ENCODE results near the gene ALAS1. TPM values are rescaled to one million over a fixed set of nuclear protein-coding genes. Genes with fewer than 3 reads are reported as not detected.

The ALAS1 gene
- total RNA-seq, 6 donors from 2014 or later = 53.2 to 97.3 (median 74.0) TPM

DNA sequence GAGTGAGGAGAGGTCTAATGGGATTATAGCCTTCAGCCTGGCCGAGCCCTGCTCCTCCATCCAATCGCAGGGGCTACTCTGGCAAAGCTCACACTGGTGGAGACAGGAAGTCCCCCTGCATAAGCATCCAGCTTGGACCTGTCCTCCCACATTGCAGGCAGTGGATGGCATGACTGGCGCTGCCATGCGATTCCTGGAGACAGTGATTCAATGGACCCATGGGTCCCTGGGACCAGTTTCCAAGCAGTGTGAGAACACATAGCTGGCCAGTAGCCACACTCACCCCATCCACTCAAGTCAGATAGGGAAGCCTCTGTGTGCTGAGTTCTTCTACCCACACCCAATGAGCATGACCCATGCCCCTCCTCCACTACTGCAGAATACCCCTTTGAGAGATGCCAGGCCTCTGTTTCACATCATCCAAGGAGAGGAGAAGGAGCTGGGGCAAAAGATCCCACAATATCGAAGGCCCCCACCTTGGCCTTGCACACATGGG, 25.6 kb upstream of the ALAS1 start:
- H3K27me3 ChIP-seq = no peaks in the 10 kb centered on the region
- H3K27ac ChIP-seq = no peak overlapping the region
- DNase-seq (no peak), ATAC-seq (ENCODE audit: low FRiP score in 2 of 2) (no peak)
- no peaks in the 10 kb centered on the region for H3K9me3 ChIP-seq
- 96 to 100% methylated on average over 1 to 5 of the region's 5 CpGs for WGBS, 2 donors
- TF ChIP-seq, protein P1, sequence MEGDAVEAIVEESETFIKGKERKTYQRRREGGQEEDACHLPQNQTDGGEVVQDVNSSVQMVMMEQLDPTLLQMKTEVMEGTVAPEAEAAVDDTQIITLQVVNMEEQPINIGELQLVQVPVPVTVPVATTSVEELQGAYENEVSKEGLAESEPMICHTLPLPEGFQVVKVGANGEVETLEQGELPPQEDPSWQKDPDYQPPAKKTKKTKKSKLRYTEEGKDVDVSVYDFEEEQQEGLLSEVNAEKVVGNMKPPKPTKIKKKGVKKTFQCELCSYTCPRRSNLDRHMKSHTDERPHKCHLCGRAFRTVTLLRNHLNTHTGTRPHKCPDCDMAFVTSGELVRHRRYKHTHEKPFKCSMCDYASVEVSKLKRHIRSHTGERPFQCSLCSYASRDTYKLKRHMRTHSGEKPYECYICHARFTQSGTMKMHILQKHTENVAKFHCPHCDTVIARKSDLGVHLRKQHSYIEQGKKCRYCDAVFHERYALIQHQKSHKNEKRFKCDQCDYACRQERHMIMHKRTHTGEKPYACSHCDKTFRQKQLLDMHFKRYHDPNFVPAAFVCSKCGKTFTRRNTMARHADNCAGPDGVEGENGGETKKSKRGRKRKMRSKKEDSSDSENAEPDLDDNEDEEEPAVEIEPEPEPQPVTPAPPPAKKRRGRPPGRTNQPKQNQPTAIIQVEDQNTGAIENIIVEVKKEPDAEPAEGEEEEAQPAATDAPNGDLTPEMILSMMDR (IDR thresholded peaks at IDR 0.05) = no peak
- TF ChIP-seq POLR2AphosphoS5 (IDR thresholded peaks at IDR 0.05) = no peak
- no peaks in the 10 kb centered on the region for H3K36me3 ChIP-seq
- H3K4me3 ChIP-seq = no peak overlapping the region
- peaks cover 1 to 8% (median 6%) of the 10 kb centered on the region in 4 donors for H3K4me1 ChIP-seq

DNA sequence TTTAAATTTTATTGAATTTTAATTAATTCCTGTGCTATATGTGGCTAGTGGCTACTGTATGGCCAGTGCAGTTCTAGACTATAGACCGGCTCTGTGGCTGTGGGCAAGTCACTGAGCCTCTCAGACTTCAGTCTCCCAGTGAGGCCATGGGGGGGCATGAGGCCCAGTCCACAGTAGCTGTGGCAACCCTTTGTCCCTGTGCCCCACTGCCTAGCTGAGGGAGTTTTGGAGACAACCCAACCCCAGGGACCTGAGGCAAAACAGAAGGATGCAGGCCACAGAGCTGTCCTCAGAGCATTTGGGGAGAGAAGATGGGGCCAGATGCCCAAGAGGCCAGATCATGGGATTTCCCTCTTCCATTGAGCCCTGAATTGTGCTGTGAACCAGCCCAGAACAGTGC, 24.9 kb upstream of the ALAS1 start:
- Histone ChIP-seq H3K27me3 (no peaks in the 10 kb centered on the region), H3K4me3 (no peak overlapping the region), H3K9me3 (no peaks in the 10 kb centered on the region), H3K36me3 (no peaks in the 10 kb centered on the region), H3K4me1 (peaks cover 4 to 16% (median 8%) of the 10 kb centered on the region in 4 donors), H3K27ac (no peak overlapping the region)
- WGBS, 2 donors = 83 to 100% methylated on average over 1 of the region's 1 CpG
- no peak for ATAC-seq (ENCODE audit: low FRiP score in 2 of 2)
- DNase-seq = no peak
- no peak for TF ChIP-seq POLR2AphosphoS5 (IDR thresholded peaks at IDR 0.05)
- TF ChIP-seq POLR2A (IDR thresholded peaks at IDR 0.05) = no peak

DNA sequence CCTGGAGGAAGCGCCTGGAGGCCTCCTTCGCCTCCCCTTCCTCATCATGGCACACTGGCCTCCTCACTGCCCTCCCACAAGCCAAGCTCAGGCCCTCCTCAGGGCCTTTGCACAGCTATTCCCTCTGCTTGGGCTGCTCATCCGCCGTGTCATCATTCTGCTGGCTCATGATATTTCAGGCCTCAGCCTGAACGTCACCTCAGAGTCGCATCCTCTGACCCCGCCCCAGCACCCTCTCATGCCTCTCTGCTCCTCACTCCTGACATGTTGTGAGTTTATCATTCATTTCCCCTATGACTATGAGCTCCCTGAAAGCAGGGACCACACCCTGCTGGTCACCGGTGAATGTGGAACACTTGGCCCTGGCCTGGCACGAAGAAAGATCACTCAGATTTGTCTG, 23.1 kb upstream of the ALAS1 start:
- no peak overlapping the region for H3K27ac ChIP-seq
- TF ChIP-seq POLR2AphosphoS5 (IDR thresholded peaks at IDR 0.05) = no peak
- no peak for ATAC-seq (ENCODE audit: low FRiP score in 2 of 2)
- peaks cover 4 to 19% (median 8%) of the 10 kb centered on the region in 4 donors for H3K4me1 ChIP-seq
- no peaks in the 10 kb centered on the region for H3K36me3 ChIP-seq
- 84 to 87% methylated on average over 9 of the region's 9 CpGs for WGBS, 2 donors
- no peak for DNase-seq
- no peaks in the 10 kb centered on the region for H3K9me3 ChIP-seq
- no peaks in the 10 kb centered on the region for H3K27me3 ChIP-seq
- no peak overlapping the region for H3K4me3 ChIP-seq

DNA sequence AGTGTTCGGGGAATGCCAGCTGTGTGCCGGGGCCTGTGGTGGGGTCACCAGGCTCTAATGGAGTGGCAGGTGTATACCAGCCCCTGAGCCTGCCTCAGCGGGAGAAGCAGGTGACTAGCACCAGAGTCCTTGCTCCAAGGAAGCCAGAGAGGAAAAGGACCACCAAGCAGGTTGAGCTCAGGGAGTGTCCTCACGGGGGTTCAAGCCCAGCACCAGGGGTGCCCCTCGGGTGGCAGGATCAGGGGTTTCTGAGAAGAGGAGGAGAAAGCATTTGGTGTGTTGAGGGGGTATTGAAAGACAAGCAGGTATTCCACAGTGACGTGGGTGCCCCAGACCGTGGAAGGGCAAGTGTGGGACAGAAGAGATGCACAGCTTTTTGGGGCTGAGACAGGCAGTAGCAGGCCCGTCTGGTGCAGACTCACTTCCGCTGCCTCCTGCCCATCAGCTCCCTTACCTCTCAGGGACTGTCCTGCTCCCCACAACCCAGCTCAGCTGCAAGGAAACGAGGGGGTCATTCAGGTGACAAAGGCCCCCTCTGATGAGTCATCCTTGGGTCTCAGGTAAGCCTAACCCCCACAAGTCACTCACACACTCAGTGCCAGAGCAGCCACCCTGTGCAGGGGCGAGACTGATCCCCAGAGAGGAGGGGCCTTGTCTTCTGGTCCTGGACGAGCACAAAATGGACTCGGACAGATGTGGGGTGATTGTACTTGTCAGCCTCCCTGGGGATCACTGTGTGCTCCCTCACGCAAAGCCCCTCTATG, 22.4 kb upstream of the ALAS1 start:
- H3K9me3 ChIP-seq = no peaks in the 10 kb centered on the region
- H3K4me3 ChIP-seq = no peak overlapping the region
- H3K27ac ChIP-seq = no peak overlapping the region
- 92 to 95% methylated on average over 12 to 14 of the region's 14 CpGs for WGBS, 2 donors
- H3K36me3 ChIP-seq = no peaks in the 10 kb centered on the region
- DNase-seq = no peak
- peaks cover 4 to 19% (median 8%) of the 10 kb centered on the region in 4 donors for H3K4me1 ChIP-seq
- TF ChIP-seq POLR2A (IDR thresholded peaks at IDR 0.05) (no peak), POLR2AphosphoS5 (IDR thresholded peaks at IDR 0.05) (no peak), EP300 (IDR thresholded peaks at IDR 0.05) (no peak)
- TF ChIP-seq, protein P1 (IDR thresholded peaks at IDR 0.05) = no peak
- no peaks in the 10 kb centered on the region for H3K27me3 ChIP-seq
- no peak for ATAC-seq (ENCODE audit: low FRiP score in 2 of 2)

DNA sequence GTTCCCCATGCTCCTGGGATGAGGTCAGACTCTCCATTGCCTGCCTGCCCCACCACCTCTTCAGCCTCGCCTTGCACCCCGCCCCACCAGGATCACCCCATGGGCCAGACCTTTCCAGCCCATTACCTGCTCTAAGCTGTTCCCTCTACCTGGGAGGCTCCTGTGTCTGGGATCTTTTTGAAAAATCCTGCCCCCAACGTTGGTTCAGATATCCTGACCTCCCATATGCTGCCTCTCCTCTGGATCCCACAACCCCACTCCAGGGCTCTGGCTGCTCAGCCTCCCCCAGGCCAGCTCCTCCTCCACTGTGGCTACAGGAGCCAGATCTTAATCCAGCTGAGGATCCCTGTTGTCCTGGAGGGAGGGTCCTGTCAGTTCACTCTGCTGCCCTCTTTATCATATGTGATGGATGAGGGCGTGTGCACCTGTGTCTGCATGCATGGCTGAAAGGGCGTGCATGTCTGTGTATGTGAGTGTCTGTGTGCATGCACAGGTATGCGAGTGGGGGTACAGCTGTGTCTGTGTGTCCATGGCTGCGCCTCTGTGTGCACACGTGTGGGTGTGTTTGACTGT, 21.7 kb upstream of the ALAS1 start:
- H3K4me3 ChIP-seq = no peak overlapping the region
- TF ChIP-seq, protein P1 (IDR thresholded peaks at IDR 0.05) = no peak
- TF ChIP-seq EP300 (IDR thresholded peaks at IDR 0.05) (no peak), POLR2AphosphoS5 (IDR thresholded peaks at IDR 0.05) (no peak), POLR2A (IDR thresholded peaks at IDR 0.05) (no peak)
- no peaks in the 10 kb centered on the region for H3K27me3 ChIP-seq
- WGBS, 2 donors = 91 to 94% methylated on average over 7 to 8 of the region's 8 CpGs
- DNase-seq (no peak), ATAC-seq (ENCODE audit: low FRiP score in 2 of 2) (no peak)
- no peak overlapping the region for H3K27ac ChIP-seq
- H3K4me1 ChIP-seq = peaks cover 4 to 19% (median 8%) of the 10 kb centered on the region in 4 donors
- H3K36me3 ChIP-seq = no peaks in the 10 kb centered on the region
- H3K9me3 ChIP-seq = no peaks in the 10 kb centered on the region
